ENCODE measurements around the gene RIT2. TPM values are rescaled to one million over a fixed set of nuclear protein-coding genes. Genes with fewer than 3 reads are reported as not detected.

The RIT2 gene
- total RNA-seq, 3 donors from 2014 or later (not counting 1 experiment from before 2014, with no cell fraction given): not detected

DNA sequence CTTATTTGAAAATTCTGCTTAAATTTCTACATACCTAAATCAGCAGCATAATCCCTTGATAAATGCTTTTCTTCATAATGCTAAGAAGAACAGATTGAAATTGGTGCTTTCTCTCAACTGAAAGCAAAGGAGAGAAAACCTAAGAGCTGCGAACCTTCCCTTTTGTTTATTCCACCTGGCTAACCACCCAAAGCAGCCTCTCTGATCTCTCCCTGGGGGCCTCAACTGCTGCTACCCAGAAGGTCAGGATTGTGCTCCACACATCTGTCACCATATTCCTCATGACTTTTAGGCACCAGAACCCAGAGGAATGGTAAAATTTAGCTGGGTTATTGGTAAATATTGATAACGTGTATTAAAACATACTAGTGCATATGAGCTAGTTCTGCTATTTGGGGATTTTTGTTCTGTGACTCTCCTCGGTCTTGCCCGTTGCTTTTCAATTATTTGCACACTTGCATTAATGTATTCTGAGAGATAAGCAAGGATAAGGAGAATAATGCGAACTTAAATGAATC, 334.1 kb downstream of the RIT2 start:
- Mint-ChIP-seq H3K9me3 (peaks cover 8 to 13% of the 10 kb centered on the region in 2 donors), H3K4me1 (no peaks in the 10 kb centered on the region), H3K36me3 (no peaks in the 10 kb centered on the region), H3K27ac (no peak overlapping the region), H3K27me3 (ENCODE audit: low read depth in 2 of 2) (no peaks in the 10 kb centered on the region), H3K4me3 (no peak overlapping the region)
- intact Hi-C loops (cut with micrococcal nuclease): no loop called here
- Histone ChIP-seq H3K27ac (ENCODE audit: low read length) (no peak overlapping the region), H3K4me3 (ENCODE audit: low read length) (no peak overlapping the region), H3K4me1 (ENCODE audit: control insufficient read depth, insufficient read depth, low read length) (no peaks in the 10 kb centered on the region), H3K27me3 (ENCODE audit: control insufficient read depth, insufficient read depth, low read length) (no peaks in the 10 kb centered on the region), H3K9me3 (ENCODE audit: control insufficient read depth, insufficient read depth, low read length) (no peaks in the 10 kb centered on the region), H3K36me3 (ENCODE audit: control insufficient read depth, insufficient read depth, low read length) (no peaks in the 10 kb centered on the region)
- no peak for DNase-seq
- 76% methylated on average over 4 of the region's 5 CpGs for WGBS (ENCODE audit: insufficient coverage)
- TF ChIP-seq CTCF (IDR thresholded peaks at IDR 0.05): no peak
- ATAC-seq: no peak

DNA sequence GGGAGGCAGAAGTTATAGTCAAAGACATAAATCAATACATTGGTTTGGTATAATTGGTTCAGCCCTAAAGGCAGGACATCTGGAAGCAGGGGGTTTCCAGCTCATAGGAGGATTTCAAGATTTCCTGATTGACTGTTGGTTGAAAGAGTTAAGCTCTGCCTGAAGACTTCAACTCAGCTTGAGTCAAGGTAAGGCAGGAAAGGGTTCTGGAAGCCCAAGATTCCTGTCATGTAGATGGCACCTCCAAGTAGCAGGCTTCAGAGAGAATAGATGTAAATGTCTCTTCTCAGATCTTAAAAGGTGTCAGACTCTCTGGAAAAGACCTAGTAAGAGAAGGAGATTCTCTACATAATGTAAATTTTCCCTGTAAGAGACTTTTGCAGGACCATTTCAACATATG, 335.3 kb downstream of the RIT2 start:
- Mint-ChIP-seq H3K36me3 (no peaks in the 10 kb centered on the region), H3K27me3 (ENCODE audit: low read depth in 2 of 2) (no peaks in the 10 kb centered on the region), H3K4me1 (no peaks in the 10 kb centered on the region), H3K9me3 (peaks cover 12 to 16% of the 10 kb centered on the region in 2 donors), H3K27ac (no peak overlapping the region), H3K4me3 (no peak overlapping the region)
- ATAC-seq (no peak), DNase-seq (no peak)
- no peaks in the 10 kb centered on the region for H3K27me3 ChIP-seq (ENCODE audit: control insufficient read depth, insufficient read depth, low read length)
- no peak for TF ChIP-seq CTCF (IDR thresholded peaks at IDR 0.05)
- H3K4me1 ChIP-seq (ENCODE audit: control insufficient read depth, insufficient read depth, low read length): no peaks in the 10 kb centered on the region
- H3K36me3 ChIP-seq (ENCODE audit: control insufficient read depth, insufficient read depth, low read length): no peaks in the 10 kb centered on the region
- no peak overlapping the region for H3K4me3 ChIP-seq (ENCODE audit: low read length)
- H3K9me3 ChIP-seq (ENCODE audit: control insufficient read depth, insufficient read depth, low read length): no peaks in the 10 kb centered on the region
- H3K27ac ChIP-seq (ENCODE audit: low read length): no peak overlapping the region
- intact Hi-C loops (cut with micrococcal nuclease): no loop called here

GRCh38 chr18:42778445-42779042, 336.9 kb downstream of the RIT2 start:
- H3K4me3 ChIP-seq (ENCODE audit: low read length): no peak overlapping the region
- DNase-seq: no peak
- no peaks in the 10 kb centered on the region for H3K9me3 ChIP-seq (ENCODE audit: control insufficient read depth, insufficient read depth, low read length)
- H3K4me1 ChIP-seq (ENCODE audit: control insufficient read depth, insufficient read depth, low read length): no peaks in the 10 kb centered on the region
- no peaks in the 10 kb centered on the region for H3K27me3 Mint-ChIP-seq (ENCODE audit: low read depth in 2 of 2)
- no peak overlapping the region for H3K4me3 Mint-ChIP-seq
- no peak for ATAC-seq
- H3K9me3 Mint-ChIP-seq: peaks cover 13 to 16% of the 10 kb centered on the region in 2 donors
- H3K27ac Mint-ChIP-seq: no peak overlapping the region
- 75% methylated on average over 3 of the region's 4 CpGs for WGBS (ENCODE audit: insufficient coverage)
- no peaks in the 10 kb centered on the region for H3K4me1 Mint-ChIP-seq
- TF ChIP-seq CTCF (IDR thresholded peaks at IDR 0.05): no peak
- no peak overlapping the region for H3K27ac ChIP-seq (ENCODE audit: low read length)
- H3K36me3 Mint-ChIP-seq: no peaks in the 10 kb centered on the region
- no peaks in the 10 kb centered on the region for H3K27me3 ChIP-seq (ENCODE audit: control insufficient read depth, insufficient read depth, low read length)
- H3K36me3 ChIP-seq (ENCODE audit: control insufficient read depth, insufficient read depth, low read length): no peaks in the 10 kb centered on the region
- intact Hi-C loops (cut with micrococcal nuclease): no loop called here

GRCh38 chr18:42778024-42778423, 337.5 kb downstream of the RIT2 start:
- no peaks in the 10 kb centered on the region for H3K4me1 ChIP-seq (ENCODE audit: control insufficient read depth, insufficient read depth, low read length)
- H3K4me3 Mint-ChIP-seq: no peak overlapping the region
- H3K27me3 ChIP-seq (ENCODE audit: control insufficient read depth, insufficient read depth, low read length): no peaks in the 10 kb centered on the region
- intact Hi-C loops (cut with micrococcal nuclease): no loop called here
- no peaks in the 10 kb centered on the region for H3K4me1 Mint-ChIP-seq
- H3K27ac Mint-ChIP-seq: no peak overlapping the region
- H3K4me3 ChIP-seq (ENCODE audit: low read length): no peak overlapping the region
- no peaks in the 10 kb centered on the region for H3K27me3 Mint-ChIP-seq (ENCODE audit: low read depth in 2 of 2)
- H3K9me3 Mint-ChIP-seq: peaks cover 14 to 15% of the 10 kb centered on the region in 2 donors
- DNase-seq (no peak), ATAC-seq (no peak)
- H3K36me3 ChIP-seq (ENCODE audit: control insufficient read depth, insufficient read depth, low read length): no peaks in the 10 kb centered on the region
- H3K9me3 ChIP-seq (ENCODE audit: control insufficient read depth, insufficient read depth, low read length): no peaks in the 10 kb centered on the region
- no peaks in the 10 kb centered on the region for H3K36me3 Mint-ChIP-seq
- H3K27ac ChIP-seq (ENCODE audit: low read length): no peak overlapping the region
- no peak for TF ChIP-seq CTCF (IDR thresholded peaks at IDR 0.05)

Measured in natural killer cell (primary cell).